ENCODE results near the gene TAF4.
A peak's percentile ranks its signal among the peaks of the same experiment; 100 is the strongest.
"Not testable (repeated sequence)": the region's sequence is repeated elsewhere in the genome, so short reads cannot be mapped to it uniquely, and the experiment has no call there.

The TAF4 gene

GRCh38 chr20:62065674-62066338 lies at the start of gene TAF4:
TAF4 (minus strand) TSS chr20:62065881; CDS start chr20:62065810, 71 bp downstream.
- peak; percentile 69 for DNase-seq

DNA sequence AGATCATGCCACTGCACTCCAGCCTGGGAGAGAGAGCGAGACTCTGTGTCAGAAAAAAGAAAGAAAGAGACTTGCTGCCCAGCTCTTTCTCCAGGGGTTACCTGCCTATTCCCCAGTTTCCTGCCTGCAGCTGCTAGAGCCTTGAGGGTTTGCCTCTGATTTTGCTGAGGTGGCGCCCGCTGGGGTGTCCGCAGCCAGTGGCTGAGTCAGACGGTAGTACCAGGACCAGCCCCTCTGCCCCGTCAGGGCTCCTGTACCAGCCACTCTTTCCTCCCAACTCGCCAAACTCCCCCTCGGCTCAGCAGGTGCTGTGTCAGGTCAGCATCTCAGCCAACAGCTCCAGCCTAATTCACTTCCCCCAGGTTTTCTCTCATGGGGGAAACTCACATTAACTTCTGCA lies 49.2 kb upstream of the TAF4 start:
- DNase-seq: no peak

GRCh38 chr20:62112368-62112767 lies 46.7 kb upstream of the TAF4 start:
- DNase-seq: no peak

GRCh38 chr20:62111148-62111547 lies 45.5 kb upstream of the TAF4 start:
- DNase-seq: no peak

- no peak for DNase-seq
Observed at GRCh38 chr20:62105592-62105991, 39.9 kb upstream of the TAF4 start.

DNA sequence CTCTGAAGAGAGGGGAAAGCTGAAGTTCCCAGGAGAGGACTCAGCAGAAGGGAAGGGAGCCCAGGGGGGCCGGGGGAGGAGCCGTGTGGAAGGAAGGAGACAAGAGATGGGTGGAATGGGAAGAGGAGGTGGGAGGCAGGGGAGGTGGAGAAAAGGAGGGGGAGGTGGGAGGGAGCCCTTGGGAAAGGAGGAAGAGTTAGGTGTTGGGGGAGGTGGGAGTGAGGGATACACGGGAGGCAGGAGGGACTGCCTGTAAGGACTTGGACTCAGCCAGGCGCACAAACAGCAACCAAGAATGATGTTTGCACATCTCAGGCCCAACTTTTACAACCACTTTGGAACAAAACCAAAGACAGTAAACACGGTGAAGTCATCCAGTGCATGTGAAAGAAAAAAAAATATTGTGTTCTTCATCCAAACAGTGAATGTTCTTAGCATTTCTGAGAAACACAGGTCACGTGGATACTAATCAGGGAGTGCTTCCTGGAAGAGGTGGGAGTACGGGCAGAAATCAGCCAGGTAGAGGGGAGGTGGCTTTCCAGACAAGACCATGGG lies 39.2 kb upstream of the TAF4 start:
- DNase-seq: no peak

GRCh38 chr20:62104234-62104789 lies 38.6 kb upstream of the TAF4 start:
- no peak for DNase-seq

DNA sequence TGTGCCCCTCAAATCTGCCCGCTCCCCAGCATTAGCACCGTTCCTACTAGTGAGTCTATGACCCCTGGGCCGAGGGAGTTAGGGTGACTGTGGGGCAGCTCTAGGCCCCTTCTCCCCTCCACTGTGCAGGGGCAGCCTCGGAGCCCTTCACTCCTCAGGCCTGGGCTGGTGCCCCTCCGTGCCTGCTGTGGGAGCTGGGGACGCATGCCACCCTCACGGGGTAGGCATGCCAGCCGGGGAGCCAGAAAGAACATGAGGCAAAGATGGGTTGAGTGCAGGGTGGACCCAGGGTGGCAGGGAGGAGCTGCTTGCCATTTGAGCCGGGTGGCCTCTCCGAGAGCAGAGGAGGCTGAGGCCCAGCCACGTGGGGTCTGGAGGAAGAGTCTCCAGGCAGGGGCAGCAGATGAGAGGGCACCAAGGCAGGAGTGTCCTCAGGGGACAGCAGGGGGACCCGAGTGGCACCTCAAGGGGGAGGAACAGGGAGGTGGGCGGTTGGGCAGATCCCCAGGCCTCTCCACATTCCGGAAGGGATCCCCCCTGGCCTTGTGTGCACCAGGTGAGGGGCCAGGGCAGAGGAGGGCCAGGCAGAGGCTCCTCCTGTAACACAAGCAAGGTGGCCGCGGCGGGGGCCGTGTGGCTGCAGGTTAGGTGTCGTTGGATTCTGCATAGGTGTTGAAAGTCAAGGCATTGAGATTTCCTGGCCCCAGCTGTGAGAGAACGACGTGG lies 38.0 kb upstream of the TAF4 start:
- DNase-seq: no peak

DNA sequence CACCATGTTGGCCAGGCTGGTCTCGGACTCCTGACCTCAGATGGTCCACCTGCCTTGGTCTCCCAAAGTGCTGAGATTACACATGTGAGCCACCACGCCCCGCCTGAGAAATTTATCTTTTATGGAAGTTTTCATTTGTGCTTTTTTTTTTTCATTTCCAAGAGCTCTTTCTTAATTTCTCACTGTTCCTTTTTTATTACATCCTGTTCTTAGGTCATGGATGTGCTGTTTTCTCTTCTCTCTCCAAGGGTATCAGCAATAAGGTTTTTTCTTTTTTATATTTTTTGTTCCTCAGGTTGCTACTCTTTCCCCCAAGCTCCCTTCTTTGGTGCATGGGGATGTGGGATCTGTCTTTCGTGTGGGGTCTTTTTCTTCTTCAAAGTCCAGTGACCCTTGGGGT lies 35.4 kb upstream of the TAF4 start:
- no peak for DNase-seq

DNA sequence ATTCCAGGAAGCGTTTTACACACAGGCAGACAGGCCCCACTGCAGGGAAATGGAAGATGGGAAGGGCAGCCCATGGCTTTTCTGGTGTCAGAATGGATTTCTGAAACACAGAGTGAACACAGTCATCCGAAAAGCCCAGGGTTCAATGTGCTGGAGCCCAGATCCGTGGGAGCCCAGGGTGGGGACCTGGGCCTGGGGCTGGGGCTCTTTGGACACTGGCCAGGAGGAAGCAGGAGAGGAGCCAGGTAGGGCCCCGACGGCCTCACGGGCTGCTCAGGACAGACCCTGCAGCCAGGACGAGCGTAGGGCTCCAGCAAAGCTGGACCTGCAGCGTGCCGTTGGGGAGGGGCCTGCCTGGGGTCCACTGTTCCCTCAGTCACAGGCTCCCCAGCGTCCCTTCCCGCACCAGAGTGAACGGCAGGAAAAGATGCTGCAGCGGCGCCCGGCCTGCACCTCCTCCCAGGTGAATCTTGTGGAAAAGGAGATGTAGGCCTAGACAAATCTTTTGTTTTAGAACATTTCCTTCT lies 32.3 kb upstream of the TAF4 start:
- no peak for DNase-seq

GRCh38 chr20:62096421-62097380 lies 31.0 kb upstream of the TAF4 start:
- DNase-seq: no peak

- no peak for DNase-seq
Observed at GRCh38 chr20:62089393-62089792, 23.7 kb upstream of the TAF4 start.

DNA sequence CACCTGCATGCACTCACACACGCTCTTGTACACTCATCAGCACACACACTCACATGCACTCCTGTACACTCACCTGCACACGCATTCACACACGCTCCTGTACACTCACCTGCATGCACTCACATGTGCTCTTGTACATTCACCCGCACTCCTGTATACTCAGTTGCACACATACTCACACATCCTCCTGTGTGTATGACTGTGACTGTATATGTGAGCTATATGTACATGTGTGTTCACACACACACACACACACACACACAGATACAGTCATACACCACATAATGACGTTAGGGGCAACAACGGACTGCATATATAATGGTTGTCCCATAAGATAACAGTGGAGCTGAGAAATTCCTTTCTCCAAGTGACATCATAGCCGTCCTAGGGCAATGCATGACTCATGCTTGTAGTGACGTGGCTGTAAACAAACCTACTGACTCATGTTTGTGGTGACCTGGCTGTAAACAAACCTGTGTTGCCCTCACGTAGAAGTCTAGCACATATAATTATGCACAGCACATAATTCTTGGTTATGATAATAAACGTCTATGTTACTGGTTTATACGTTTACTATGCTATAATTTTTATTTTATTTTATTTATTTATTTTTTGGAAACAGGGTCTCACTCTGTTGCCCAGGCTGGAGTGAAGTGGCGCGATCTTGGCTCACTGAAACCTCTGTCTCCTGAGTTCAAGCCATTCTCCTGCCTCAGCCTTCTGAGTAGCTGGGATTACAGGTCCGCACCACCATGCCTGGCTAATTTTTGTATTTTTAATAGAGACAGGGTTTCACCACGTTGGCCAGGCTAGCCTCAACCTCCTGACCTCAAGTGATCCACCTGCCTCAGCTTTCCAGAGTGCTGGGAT lies 22.8 kb upstream of the TAF4 start:
- DNase-seq: no peak

DNA sequence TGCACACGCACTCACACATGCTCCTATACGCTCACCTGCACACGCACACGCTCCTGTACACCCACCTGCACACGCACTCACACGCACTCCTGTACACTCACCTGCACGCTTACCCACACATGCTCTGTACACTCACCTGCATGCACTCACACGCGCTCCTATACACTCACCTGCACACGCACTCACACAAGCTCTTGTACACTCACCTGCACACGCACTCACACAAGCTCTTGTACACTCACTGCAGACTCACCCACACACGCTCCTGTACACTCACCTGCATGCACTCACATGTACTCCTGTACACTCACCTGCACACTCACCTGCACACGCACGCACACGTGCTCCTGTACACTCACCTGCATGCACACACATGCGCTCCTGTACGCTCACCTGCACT lies 22.0 kb upstream of the TAF4 start:
- no peak for DNase-seq

GRCh38 chr20:62087227-62087626 lies 21.5 kb upstream of the TAF4 start:
- DNase-seq: no peak

- DNase-seq: no peak
Observed at GRCh38 chr20:62085206-62085605, 19.5 kb upstream of the TAF4 start.

DNA sequence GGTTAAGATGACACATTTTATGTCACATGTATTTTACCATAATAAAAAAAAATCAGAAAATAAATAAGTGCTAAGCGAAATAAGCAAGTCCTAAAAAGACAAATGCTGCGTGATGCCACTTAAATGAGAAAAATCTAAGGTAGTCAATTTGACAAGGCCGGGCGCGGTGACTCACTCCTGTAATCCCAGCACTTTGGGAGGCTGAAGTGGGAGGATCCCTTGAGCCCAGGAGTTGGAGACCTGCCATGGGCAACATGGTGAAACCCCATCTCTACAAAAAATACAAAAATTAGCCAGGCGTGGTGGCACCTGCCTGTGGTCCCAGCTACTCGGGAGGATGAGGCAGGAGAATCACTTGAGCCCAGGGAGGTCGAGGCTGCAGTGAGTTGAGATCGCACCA lies 18.5 kb upstream of the TAF4 start:
- not testable (repeated sequence) for DNase-seq

DNA sequence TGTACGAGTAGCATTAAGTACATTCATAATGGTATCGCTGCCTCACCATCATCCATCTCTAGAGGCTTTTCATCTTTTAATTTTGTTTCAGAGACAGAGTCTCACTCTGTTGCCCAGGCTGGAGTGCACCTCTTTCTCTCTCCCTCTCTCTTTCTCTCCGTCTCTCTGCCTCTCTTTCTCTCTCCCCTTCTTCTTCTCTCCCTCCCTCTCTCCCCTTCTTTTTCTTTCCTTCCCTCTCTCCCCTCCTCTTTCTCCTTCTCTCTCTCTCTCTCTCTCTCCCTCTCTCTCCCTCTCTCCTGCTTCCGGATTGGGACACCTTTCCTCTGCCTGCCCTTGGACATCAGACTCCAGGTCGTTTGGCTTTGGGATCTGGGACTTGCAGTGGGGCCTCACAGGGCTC lies 17.6 kb upstream of the TAF4 start:
- no peak for DNase-seq

- no peak for DNase-seq
Observed at GRCh38 chr20:62080249-62080990, 14.7 kb upstream of the TAF4 start.

- DNase-seq: no peak
Observed at GRCh38 chr20:62079166-62079565, 13.5 kb upstream of the TAF4 start.

- DNase-seq: no peak
Observed at GRCh38 chr20:62073323-62073722, 7.6 kb upstream of the TAF4 start.
